Esophagus squamous epithelium (tissue), 5 donors: ENCODE measurements around the gene AEBP2. TPM values are rescaled to one million over a fixed set of nuclear protein-coding genes. Genes with fewer than 3 reads are reported as not detected.
"Not testable (repeated sequence)": the region's sequence is repeated elsewhere in the genome, so short reads cannot be mapped to it uniquely, and the experiment has no call there.

ENCODE experiments used
- DNase-seq: peaks from one replicate; lab custom pipeline; 2025; lab: John Stamatoyannopoulos, UW
- H3K27ac ChIP-seq, 4 donors: fragments of 200-600 bp; sonication (generic); one replicate each; pipeline ENCODE4 v1.5.1; 2016 to 2019; ENCODE audit warnings: mild to moderate bottlenecking in 1 of 4
- H3K27me3 ChIP-seq, 4 donors: fragments of 200-600 bp; sonication (generic); 1 replicate in 3 of 4; 2 replicates in 1 of 4; pipeline versions ENCODE4 v1.5.1 to v1.6.0; 2017 to 2021; ENCODE audit warnings: antibody characterized with exemption in 1 of 4
- H3K36me3 ChIP-seq, 3 donors: fragments of 200-600 bp; sonication (generic); one replicate each; pipeline ENCODE4 v1.5.1; 2016 to 2019
- H3K4me1 ChIP-seq, 3 donors: fragments of 200-600 bp; sonication (generic); one replicate each; pipeline ENCODE4 v1.5.1; 2017 to 2019
- H3K4me3 ChIP-seq, 4 donors: fragments of 200-600 bp; sonication (generic); 1 replicate in 3 of 4; 2 replicates in 1 of 4; pipeline ENCODE4 v1.5.1; 2016 to 2019; ENCODE audit warnings: mild to moderate bottlenecking in 2 of 4, moderate library complexity in 1 of 4
- H3K9me3 ChIP-seq, 3 donors: fragments of 200-600 bp; sonication (generic); one replicate each; pipeline ENCODE4 v1.5.1; 2016 to 2019
- CTCF ChIP-seq, 6 experiments: fragments of 450-650 bp in 4 of 6; fragments of 200-600 bp in 2 of 6; sonication (generic) in 2 of 6; IDR thresholded peaks; one replicate each; pipeline ENCODE4 v1.5.1; 2016 to 2019; ENCODE audit warnings: antibody characterized with exemption in 6 of 6, mild to moderate bottlenecking in 4 of 6, moderate library complexity in 4 of 6
- POLR2A ChIP-seq, 4 donors: fragments of 450-650 bp; IDR thresholded peaks; one replicate each; pipeline ENCODE4 v1.6.1; 2017; ENCODE audit warnings: antibody characterized with exemption in 4 of 4, mild to moderate bottlenecking in 4 of 4, moderate library complexity in 3 of 4
- WGBS, 2 donors: methylation state at CpG; one replicate each; pipeline ENCODE4 v1.1.5; 2018; 5-methylcytosine and 5-hydroxymethylcytosine counted together
- intact Hi-C: fragments of 100-400 bp; cut with DNase I; formaldehyde crosslinking; loops from one replicate; pipeline ENCODE4 v1.15.0; 2022
- total RNA-seq, 4 donors: library from RNA; depleted of rRNA; stranded (reverse); fragments of >200 nt; gene quantifications; one replicate each; pipeline ENCODE4 v1.1.0, GENCODE V29; 2016
- donor health status: DM: yes; HTN: yes; CAD: no.

AEBP2 gene
- total RNA-seq, 4 donors from 2014 or later: 26.8 to 50.2 (median 33.4) TPM

GRCh38 chr12:19415563-19415962 is 23.7 kb upstream of the AEBP2 start:
- Histone ChIP-seq H3K27me3 (no peaks in the 10 kb centered on the region), H3K36me3 (no peaks in the 10 kb centered on the region), H3K4me1 (peaks cover 8 to 26% (median 10%) of the 10 kb centered on the region in 3 donors), H3K4me3 (no peak overlapping the region), H3K9me3 (no peaks in the 10 kb centered on the region), H3K27ac (no peak overlapping the region)
- no peak for TF ChIP-seq CTCF (IDR thresholded peaks at IDR 0.05)
- no peak for TF ChIP-seq POLR2A (IDR thresholded peaks at IDR 0.05)
- no peak for DNase-seq
- intact Hi-C loops: no loop called here

GRCh38 chr12:19419086-19419485 is 20.2 kb upstream of the AEBP2 start:
- WGBS, 2 donors: 91% methylated on average over 9 to 11 of the region's 14 CpGs
- Histone ChIP-seq H3K9me3 (no peaks in the 10 kb centered on the region), H3K36me3 (no peaks in the 10 kb centered on the region), H3K27ac (no peak overlapping the region), H3K27me3 (no peaks in the 10 kb centered on the region), H3K4me3 (no peak overlapping the region), H3K4me1 (no peaks in the 10 kb centered on the region)
- TF ChIP-seq POLR2A (IDR thresholded peaks at IDR 0.05) (no peak), CTCF (IDR thresholded peaks at IDR 0.05) (no peak)
- no peak for DNase-seq
- intact Hi-C loops: no loop called here

- intact Hi-C loops: no loop called here
- 66 to 91% methylated on average over 5 to 6 of the region's 6 CpGs for WGBS, 2 donors
- TF ChIP-seq CTCF (IDR thresholded peaks at IDR 0.05): no peak
- TF ChIP-seq POLR2A (IDR thresholded peaks at IDR 0.05): no peak
- Histone ChIP-seq H3K27me3 (no peaks in the 10 kb centered on the region), H3K4me3 (no peak overlapping the region), H3K27ac (no peak overlapping the region), H3K9me3 (peaks cover 0 to 9% (median 0%) of the 10 kb centered on the region in 3 donors), H3K4me1 (no peaks in the 10 kb centered on the region), H3K36me3 (no peaks in the 10 kb centered on the region)
- no peak for DNase-seq
These were observed 17.6 kb upstream of the AEBP2 start for GRCh38 chr12:19421503-19422282.

GRCh38 chr12:19423166-19423930 is 15.9 kb upstream of the AEBP2 start:
- peaks cover 0 to 11% (median 0%) of the 10 kb centered on the region in 3 donors for H3K9me3 ChIP-seq
- H3K4me3 ChIP-seq: no peak overlapping the region
- no peaks in the 10 kb centered on the region for H3K36me3 ChIP-seq
- TF ChIP-seq POLR2A (IDR thresholded peaks at IDR 0.05) (no peak), CTCF (IDR thresholded peaks at IDR 0.05) (no peak)
- intact Hi-C loops: no loop called here
- no peak overlapping the region for H3K27ac ChIP-seq
- 90 to 95% methylated on average over 11 to 12 of the region's 12 CpGs for WGBS, 2 donors
- no peak for DNase-seq
- H3K27me3 ChIP-seq: no peaks in the 10 kb centered on the region
- peaks cover 0 to 10% (median 0%) of the 10 kb centered on the region in 3 donors for H3K4me1 ChIP-seq

- Histone ChIP-seq H3K36me3 (no peaks in the 10 kb centered on the region), H3K4me1 (peaks cover 7 to 39% (median 15%) of the 10 kb centered on the region in 3 donors), H3K27ac (peak overlapping the region in 3 of 4 donors; percentile 25 to 71 (median 70)), H3K4me3 (no peak overlapping the region), H3K9me3 (peaks cover 0 to 11% (median 0%) of the 10 kb centered on the region in 3 donors), H3K27me3 (no peaks in the 10 kb centered on the region)
- intact Hi-C loops: no loop called here
- 36 to 58% methylated on average over 5 of the region's 5 CpGs for WGBS, 2 donors
- TF ChIP-seq POLR2A (IDR thresholded peaks at IDR 0.05): no peak
- TF ChIP-seq CTCF (IDR thresholded peaks at IDR 0.05): no peak
- DNase-seq: no peak
These were observed 11.0 kb upstream of the AEBP2 start for GRCh38 chr12:19428246-19428645.

- H3K27ac ChIP-seq, intact Hi-C loops, H3K4me3 ChIP-seq, H3K36me3 ChIP-seq, H3K27me3 ChIP-seq, DNase-seq: not testable (repeated sequence)
- H3K9me3 ChIP-seq: peaks cover 0 to 11% (median 0%) of the 10 kb centered on the region in 3 donors
- peaks cover 7 to 39% (median 15%) of the 10 kb centered on the region in 3 donors for H3K4me1 ChIP-seq
- WGBS, 2 donors: 80 to 88% methylated on average over 1 to 2 of the region's 2 CpGs
These were observed 9.8 kb upstream of the AEBP2 start for GRCh38 chr12:19429491-19429890.
